ENCODE data around the gene KLHL18.
"Not testable (repeated sequence)": the region's sequence is repeated elsewhere in the genome, so short reads cannot be mapped to it uniquely, and the experiment has no call there.

The KLHL18 gene

GRCh38 chr3:47282424-47283192 lies at the start of gene KLHL18, which contains the start of gene KIF9:
Gene KLHL18 (plus strand): TSS chr3:47282944. CDS start chr3:47282966, 22 bp downstream.
Gene KIF9 (minus strand): TSS chr3:47282799. CDS start chr3:47277374, 5,425 bp downstream.
- peak; percentile 91 to 96 for DNase-seq (ENCODE audit: low read depth in 2 of 2, low spot score in 1 of 2)

GRCh38 chr3:47238017-47238416 lies 44.7 kb upstream of the KLHL18 start:
- no peak for DNase-seq (ENCODE audit: low read depth in 2 of 2, low spot score in 1 of 2)

DNA sequence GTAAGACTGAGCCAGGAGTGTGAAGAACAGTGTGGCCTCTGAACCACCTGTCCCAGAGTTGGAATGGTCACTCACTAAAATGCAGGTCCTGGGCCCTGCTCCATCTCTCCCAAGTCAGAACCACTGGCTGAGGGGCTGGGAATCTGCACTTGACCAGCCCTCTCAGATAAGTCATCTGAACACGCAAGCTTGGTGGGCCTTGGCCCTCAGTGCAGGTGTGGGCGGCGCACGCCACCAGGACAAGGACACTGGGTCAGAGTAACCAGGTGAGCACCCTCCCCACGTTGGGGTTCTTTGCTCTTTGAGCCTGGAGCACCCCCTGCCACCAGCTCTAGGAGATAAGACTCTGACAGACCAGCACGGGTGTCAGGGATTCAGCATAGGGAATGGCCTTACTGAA lies 42.8 kb upstream of the KLHL18 start:
- no peak for DNase-seq (ENCODE audit: low read depth in 2 of 2, low spot score in 1 of 2)

GRCh38 chr3:47243419-47244147 lies 39.2 kb upstream of the KLHL18 start:
- no peak for DNase-seq (ENCODE audit: low read depth in 2 of 2, low spot score in 1 of 2)

GRCh38 chr3:47244531-47245100 lies 38.1 kb upstream of the KLHL18 start:
- DNase-seq (ENCODE audit: low read depth in 2 of 2, low spot score in 1 of 2) = no peak

- no peak for DNase-seq (ENCODE audit: low read depth in 2 of 2, low spot score in 1 of 2)
Observed at GRCh38 chr3:47245271-47245670, 37.5 kb upstream of the KLHL18 start.

DNA sequence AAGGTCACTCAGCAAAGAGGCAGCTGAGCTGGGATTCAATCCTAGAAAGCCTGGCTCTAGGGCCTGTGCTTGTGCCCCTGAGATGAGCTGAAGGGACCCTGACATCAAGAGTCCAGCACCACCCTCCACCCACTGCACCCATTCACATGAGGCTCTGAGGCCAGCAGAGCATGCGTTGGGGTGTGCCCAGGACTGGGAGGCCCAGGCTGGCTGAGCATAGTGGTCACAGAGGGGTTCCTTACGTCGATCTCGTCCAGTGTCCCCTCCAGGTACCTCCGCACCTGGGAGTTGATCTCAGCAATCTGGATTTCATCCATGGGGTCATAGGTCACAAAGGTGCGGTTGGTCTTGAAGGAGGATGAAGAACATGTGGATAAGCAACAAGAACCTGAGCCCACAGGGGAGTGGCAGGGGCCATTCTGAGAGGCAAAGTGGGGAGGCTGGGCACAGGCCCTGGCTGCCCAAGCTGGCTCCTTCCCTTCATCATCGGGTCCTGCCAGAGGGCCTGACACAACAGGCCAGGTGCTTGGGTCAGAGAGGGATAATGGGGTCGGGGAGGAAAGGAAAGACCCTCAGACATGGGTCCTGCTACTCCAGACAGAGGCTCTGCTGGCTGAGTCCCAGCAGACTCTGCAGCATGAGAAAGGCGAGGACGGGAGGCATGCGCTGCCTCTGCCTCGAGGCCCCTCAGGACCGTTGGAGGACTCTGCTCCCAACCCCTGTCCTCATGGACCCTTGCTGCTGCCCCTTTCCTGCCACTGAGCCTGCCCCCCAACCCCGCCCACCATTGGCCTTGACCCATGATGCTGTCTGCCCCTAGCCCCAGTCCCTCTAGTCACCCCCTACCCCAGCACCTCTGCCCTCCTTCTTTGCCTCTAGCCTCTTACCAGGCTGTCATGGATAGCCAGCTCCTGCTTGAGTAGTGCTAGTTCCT lies 35.3 kb upstream of the KLHL18 start:
- DNase-seq (ENCODE audit: low read depth in 2 of 2, low spot score in 1 of 2) = no peak

DNA sequence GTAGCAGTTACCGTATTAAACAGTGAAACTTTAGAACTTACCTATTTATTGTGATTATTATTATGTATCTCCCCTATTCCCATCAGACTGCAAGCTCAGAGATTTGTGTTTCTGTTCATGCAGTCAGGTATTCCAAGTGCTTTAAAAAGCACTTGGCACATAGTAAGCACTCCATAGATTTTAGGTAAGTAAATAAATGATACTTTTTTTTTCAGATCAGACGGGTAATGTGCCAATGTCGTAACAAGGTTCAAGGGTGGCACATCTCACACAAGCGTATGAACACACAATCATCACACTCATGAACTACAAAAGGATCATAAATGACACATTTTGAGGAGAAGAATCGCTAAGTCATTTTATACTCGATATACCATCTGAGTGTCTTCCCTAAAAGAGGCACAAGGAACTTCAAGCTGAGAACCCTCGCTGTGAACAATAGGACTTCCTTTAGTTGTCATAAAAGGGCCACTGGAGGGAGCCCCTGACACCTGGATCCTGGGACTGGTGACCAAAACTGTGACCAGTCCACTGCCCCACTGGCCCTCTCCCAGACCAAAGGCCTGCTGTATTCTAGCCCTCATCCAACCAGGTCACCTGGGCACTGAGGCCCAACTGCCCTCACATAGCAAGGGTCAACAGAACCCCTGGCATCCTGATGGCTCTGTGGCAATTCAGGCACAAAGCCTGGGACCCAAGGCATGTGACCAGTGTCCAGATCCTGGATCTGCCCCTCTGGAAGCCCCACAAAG lies 32.3 kb upstream of the KLHL18 start:
- DNase-seq (ENCODE audit: low read depth in 2 of 2, low spot score in 1 of 2) = no peak

- not testable (repeated sequence) for DNase-seq (ENCODE audit: low read depth in 2 of 2, low spot score in 1 of 2)
Observed at GRCh38 chr3:47251085-47251484, 31.7 kb upstream of the KLHL18 start.

- no peak for DNase-seq (ENCODE audit: low read depth in 2 of 2, low spot score in 1 of 2)
Observed at GRCh38 chr3:47251689-47252088, 31.1 kb upstream of the KLHL18 start.

GRCh38 chr3:47256331-47256730 lies 26.4 kb upstream of the KLHL18 start:
- not testable (repeated sequence) for DNase-seq (ENCODE audit: low read depth in 2 of 2, low spot score in 1 of 2)

- DNase-seq (ENCODE audit: low read depth in 2 of 2, low spot score in 1 of 2) = no peak
Observed at GRCh38 chr3:47259114-47259513, 23.6 kb upstream of the KLHL18 start.

DNA sequence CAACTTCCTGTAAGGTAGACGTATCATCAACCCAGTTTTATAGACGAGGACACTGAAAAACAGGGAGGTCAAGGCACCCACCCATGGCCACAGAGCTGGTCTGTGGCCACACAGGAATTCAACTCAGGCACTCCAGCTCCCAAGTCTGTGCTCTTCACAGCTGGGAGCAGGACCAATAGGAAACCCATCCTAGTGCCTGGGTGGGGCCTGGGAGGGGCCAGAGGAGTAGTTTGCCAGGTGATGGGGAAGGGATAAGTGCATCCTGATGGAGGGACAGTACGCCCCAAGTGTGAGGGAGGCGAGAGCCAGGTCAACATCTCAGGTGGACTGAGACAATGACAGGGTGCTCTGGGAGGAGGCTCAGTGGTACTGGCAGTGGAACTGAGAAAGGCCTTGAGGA lies 22.1 kb upstream of the KLHL18 start:
- no peak for DNase-seq (ENCODE audit: low read depth in 2 of 2, low spot score in 1 of 2)

- DNase-seq (ENCODE audit: low read depth in 2 of 2, low spot score in 1 of 2) = no peak
Observed at GRCh38 chr3:47261301-47261700, 21.4 kb upstream of the KLHL18 start.

DNA sequence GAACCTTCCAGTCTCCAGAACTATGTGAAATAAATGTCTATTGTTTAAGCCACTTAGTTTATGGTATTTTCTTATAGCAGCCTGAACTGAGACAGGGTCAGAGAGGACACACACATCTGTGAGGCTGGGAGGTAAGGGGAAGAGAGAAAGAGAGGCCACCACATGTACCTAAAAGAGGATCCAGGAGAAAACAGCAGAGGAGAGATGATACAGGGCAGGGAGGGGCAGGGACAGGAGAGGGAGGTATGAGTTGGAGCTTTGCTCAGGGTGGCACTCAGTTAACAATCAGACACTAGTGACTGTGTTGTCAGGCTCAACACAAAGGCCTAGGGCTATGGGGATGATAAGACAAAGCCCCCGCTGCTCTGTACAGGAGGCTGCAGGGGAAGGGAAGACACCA lies 17.7 kb upstream of the KLHL18 start:
- no peak for DNase-seq (ENCODE audit: low read depth in 2 of 2, low spot score in 1 of 2)

DNA sequence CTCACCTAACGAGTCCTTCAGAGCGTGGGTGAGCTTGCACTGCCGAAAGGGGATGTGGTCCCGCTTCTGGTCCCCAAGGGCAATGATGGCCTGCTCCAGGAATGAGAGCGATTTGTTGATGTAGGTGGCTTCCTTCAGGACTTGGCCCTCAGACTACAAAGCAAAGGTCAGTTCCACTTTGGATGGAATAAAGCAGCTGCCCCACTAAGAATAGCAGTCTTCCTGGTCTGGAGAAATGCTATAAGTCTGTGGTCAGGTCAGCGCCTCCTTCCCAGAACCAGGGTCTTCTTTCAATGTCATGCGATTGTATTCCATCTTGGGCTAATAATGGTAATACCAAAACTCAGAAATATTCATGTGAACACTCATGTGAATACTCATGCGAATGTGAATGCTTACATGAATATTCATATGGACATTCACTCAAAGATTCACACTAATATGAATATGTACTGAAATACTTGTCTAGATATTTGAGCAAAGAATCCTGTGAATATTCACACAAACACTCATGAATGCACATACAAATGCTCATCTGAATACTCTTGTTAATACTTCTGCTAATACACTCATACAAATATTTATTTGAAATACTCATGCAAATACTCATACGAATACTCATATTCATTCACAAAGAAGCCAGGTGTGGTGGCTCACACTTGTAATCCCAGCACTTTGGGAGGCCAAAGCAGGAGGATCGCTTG lies 16.9 kb upstream of the KLHL18 start:
- no peak for DNase-seq (ENCODE audit: low read depth in 2 of 2, low spot score in 1 of 2)

- DNase-seq (ENCODE audit: low read depth in 2 of 2, low spot score in 1 of 2) = peak in 1 of 2 donors; percentile 25
Observed at GRCh38 chr3:47266709-47267489, 15.8 kb upstream of the KLHL18 start.

DNA sequence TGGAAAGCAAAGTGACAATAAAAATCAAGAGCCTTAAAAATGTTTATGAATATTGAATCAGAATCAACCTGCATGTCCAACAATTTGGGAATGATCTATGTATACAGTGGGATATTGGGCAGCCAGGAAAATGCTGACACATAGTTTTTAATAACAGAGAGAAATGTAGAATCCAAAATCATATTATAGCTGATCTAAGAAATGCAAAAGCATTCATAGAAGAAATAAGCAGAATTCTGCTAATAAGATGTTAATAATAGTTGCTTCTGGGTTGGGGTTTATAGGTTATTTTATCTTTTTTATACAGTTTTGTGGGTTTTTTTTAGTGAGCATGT lies 15.3 kb upstream of the KLHL18 start:
- no peak for DNase-seq (ENCODE audit: low read depth in 2 of 2, low spot score in 1 of 2)

- no peak for DNase-seq (ENCODE audit: low read depth in 2 of 2, low spot score in 1 of 2)
Observed at GRCh38 chr3:47270526-47270925, 12.2 kb upstream of the KLHL18 start.

All from stimulated activated CD8-positive, alpha-beta memory T cell treated with anti-CD3 and anti-CD28 coated beads, Interleukin-4, amount 100 ng/mL, for 1 hour (primary cell).